Lower lobe of right lung (tissue), 2 donors: Measurements from ENCODE around the gene ADAD2. TPM values are rescaled to one million over a fixed set of nuclear protein-coding genes. Genes with fewer than 3 reads are reported as not detected.

Experiments used
- ATAC-seq, 2 donors: fragments of 200-7000 bp; cut with Tn5 transposase; one replicate each; pipeline ENCODE4 v1.9.1; 2020 to 2022; ENCODE audit warnings: mild to moderate bottlenecking in 2 of 2, moderate library complexity in 2 of 2
- DNase-seq: peaks from one replicate; pipeline ENCODE4 v3.0.0-alpha.2; 2020
- H3K27ac ChIP-seq: fragments of 200-600 bp; one replicate; pipeline ENCODE4 v1.8.0; 2022
- H3K27me3 ChIP-seq: fragments of 200-600 bp; one replicate; pipeline ENCODE4 v1.8.0; 2022; ENCODE audit warnings: low read depth
- H3K36me3 ChIP-seq: fragments of 200-600 bp; one replicate; pipeline ENCODE4 v1.8.0; 2022; ENCODE audit warnings: mild to moderate bottlenecking
- H3K4me1 ChIP-seq: fragments of 200-600 bp; one replicate; pipeline ENCODE4 v1.8.0; 2022
- H3K4me3 ChIP-seq: fragments of 200-600 bp; one replicate; pipeline ENCODE4 v1.8.0; 2022; ENCODE audit warnings: mild to moderate bottlenecking
- H3K9me3 ChIP-seq: fragments of 200-600 bp; one replicate; pipeline ENCODE4 v1.8.0; 2022
- CTCF ChIP-seq: fragments of 200-600 bp; IDR thresholded peaks from one replicate; pipeline ENCODE4 v1.8.0; 2022; ENCODE audit warnings: antibody characterized with exemption, mild to moderate bottlenecking
- intact Hi-C: fragments of 100-400 bp; cut with DNase I; formaldehyde crosslinking; loops from one replicate; pipeline ENCODE4 v1.11.0; 2022
- total RNA-seq: library from RNA; stranded (reverse); fragmentation: NEBNext Ultra II Directional; extraction: Animal tissue kit (Norgen Biotek cat#: 25700); gene quantifications from one replicate; pipeline ENCODE4 v1.2.1, GENCODE V29; 2021
- donor health status: DM: no; HTN: yes; CAD: no; lungs with severe emphysema.

The ADAD2 gene
- total RNA-seq, 1 donor from 2014 or later: not detected

GRCh38 chr16:84181144-84181915 lies 9.6 kb upstream of the ADAD2 start:
- Histone ChIP-seq H3K27me3 (no peaks in the 10 kb centered on the region), H3K27ac (no peak overlapping the region), H3K4me1 (peaks cover 51% of the 10 kb centered on the region), H3K9me3 (no peaks in the 10 kb centered on the region), H3K4me3 (no peak overlapping the region), H3K36me3 (peaks cover 59% of the 10 kb centered on the region)
- ATAC-seq (no peak), DNase-seq (no peak)
- no peak for TF ChIP-seq CTCF
- intact Hi-C loops: no loop called here

- Histone ChIP-seq H3K36me3 (peaks cover 59% of the 10 kb centered on the region), H3K27ac (peak overlapping the region; percentile 10), H3K27me3 (no peaks in the 10 kb centered on the region), H3K4me1 (peaks cover 45% of the 10 kb centered on the region), H3K4me3 (no peak overlapping the region), H3K9me3 (no peaks in the 10 kb centered on the region)
- ATAC-seq: no peak
- no peak for TF ChIP-seq CTCF
- DNase-seq: no peak
- intact Hi-C loops: no loop called here
These were observed 8.9 kb upstream of the ADAD2 start for GRCh38 chr16:84182104-84182503.

- Histone ChIP-seq H3K4me1 (peaks cover 40% of the 10 kb centered on the region), H3K9me3 (no peaks in the 10 kb centered on the region), H3K27ac (peak overlapping the region; percentile 85), H3K4me3 (no peak overlapping the region), H3K36me3 (peaks cover 59% of the 10 kb centered on the region), H3K27me3 (no peaks in the 10 kb centered on the region)
- DNase-seq: no peak
- no peak for TF ChIP-seq CTCF
- no peak for ATAC-seq
- intact Hi-C loops: no loop called here
These were observed 8.0 kb upstream of the ADAD2 start for GRCh38 chr16:84182680-84183571.

DNA sequence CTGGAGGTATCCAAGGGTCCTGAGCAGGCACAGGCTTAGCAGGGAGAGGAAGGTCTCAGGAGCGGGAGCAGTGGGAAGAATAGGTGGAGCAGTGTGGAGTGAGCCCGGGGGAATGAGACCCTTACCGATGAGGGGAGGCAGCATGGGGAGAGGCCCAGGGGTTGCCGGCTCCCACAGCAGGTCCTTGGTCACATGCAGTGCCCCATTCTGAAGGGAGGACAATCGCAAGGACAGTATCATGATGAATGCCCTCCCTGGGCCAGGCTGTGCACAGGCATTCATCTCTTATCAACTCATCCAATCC lies 7.4 kb upstream of the ADAD2 start:
- no peaks in the 10 kb centered on the region for H3K27me3 ChIP-seq
- no peak for ATAC-seq
- H3K4me3 ChIP-seq: no peak overlapping the region
- intact Hi-C loops: no loop called here
- peaks cover 53% of the 10 kb centered on the region for H3K36me3 ChIP-seq
- no peak for DNase-seq
- TF ChIP-seq CTCF: no peak
- H3K4me1 ChIP-seq: peaks cover 36% of the 10 kb centered on the region
- no peaks in the 10 kb centered on the region for H3K9me3 ChIP-seq
- H3K27ac ChIP-seq: peak overlapping the region; percentile 85

DNA sequence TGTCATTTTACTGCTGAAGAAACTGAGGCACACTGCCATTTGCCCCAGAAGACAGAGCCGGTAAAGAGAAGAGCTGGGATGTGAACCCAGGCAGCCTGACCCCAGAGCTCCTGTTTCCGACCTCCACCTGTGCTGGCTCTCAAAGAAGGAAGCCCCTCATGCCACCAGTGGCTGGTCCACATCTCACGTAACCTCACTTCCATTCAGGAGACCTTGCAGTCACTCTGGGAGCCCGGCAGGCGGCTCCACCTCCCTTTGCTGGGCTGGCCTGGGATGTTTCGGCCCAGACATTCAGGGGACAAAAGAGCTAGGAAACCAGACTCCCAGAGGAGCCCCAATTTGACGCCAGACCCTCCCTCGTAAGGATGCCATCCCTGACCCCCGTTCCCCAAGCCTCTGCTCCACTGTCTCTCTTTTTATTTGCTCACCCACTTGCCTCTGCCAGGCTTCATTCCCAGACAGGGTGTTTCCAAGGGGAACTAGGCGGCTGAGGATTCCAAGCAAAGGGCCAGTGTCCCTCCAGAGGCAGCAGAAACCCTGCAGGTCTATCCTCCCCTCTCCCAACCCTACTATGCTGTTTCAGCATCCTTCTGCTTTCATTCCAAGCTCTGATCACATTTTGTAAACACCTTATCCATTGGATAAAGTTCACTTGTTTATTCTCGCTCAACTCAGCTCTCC lies 6.9 kb upstream of the ADAD2 start:
- peaks cover 48% of the 10 kb centered on the region for H3K36me3 ChIP-seq
- no peak for DNase-seq
- intact Hi-C loops: no loop called here
- H3K9me3 ChIP-seq: no peaks in the 10 kb centered on the region
- peak; percentile 29 for TF ChIP-seq CTCF
- no peak overlapping the region for H3K4me3 ChIP-seq
- peaks cover 36% of the 10 kb centered on the region for H3K4me1 ChIP-seq
- peak in 1 of 2 donors; percentile 19 for ATAC-seq
- H3K27me3 ChIP-seq: no peaks in the 10 kb centered on the region
- H3K27ac ChIP-seq: peak overlapping the region; percentile 85
